NCI-H460 (cell line): ENCODE results near the gene SLC35F3. TPM values are rescaled to one million over a fixed set of nuclear protein-coding genes. Genes with fewer than 3 reads are reported as not detected.
A peak's percentile ranks its signal among the peaks of the same experiment; 100 is the strongest.
"Not testable (repeated sequence)": the region's sequence is repeated elsewhere in the genome, so short reads cannot be mapped to it uniquely, and the experiment has no call there.

Source experiments
- DNase-seq: peaks from one replicate; pipeline ENCODE4 v3.0.0-alpha.2; 2016; ENCODE audit warnings: low read depth; ENCODE audit errors: extremely low read depth
- total RNA-seq: library from RNA; depleted of rRNA; stranded (reverse); fragments of >200 nt; shearing (Covaris generic); gene quantifications from 2 replicates; pipeline ENCODE4 v1.2.3, GENCODE V29; 2014

The SLC35F3 gene
- total RNA-seq, 1 experiment from 2014 or later, result 3.5 TPM

DNA sequence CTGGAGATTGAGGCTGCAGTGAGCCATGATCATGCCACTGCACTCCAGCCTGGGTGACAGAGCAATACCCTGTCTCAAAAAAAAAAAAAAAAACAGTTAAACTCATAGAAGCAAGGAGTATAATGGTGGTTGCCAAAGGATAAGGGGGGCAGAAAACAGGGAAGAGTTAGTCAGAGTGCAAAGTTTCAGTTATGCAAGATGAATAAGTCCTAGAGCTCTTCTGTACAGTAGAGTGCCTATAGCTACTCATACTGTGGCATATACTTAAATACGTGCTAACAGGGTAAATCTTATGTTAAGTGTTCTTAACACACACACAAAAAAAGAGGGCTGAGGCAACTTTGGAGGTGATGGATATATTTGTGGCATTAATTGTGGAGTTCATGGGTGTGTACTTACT lies 393.2 kb downstream of the SLC35F3 start:
- DNase-seq, result no peak

DNA sequence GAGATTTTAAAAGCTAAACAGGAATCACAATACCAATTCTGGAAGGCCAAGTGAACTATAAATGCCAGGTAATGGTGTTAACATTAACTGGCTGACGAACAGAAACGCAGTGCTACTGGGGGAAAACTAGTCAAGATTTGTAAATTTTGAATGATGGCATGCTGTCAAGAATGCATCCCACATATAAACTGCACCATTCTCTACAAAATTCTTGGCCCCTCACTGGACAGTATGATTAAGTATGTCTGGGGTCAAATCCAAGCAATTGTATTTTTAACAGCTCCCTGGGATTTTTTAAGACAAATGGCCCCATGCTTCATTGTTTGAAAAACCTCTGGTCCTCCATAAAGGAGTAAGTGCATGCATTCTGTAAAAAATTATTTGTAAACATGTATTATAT lies 395.6 kb downstream of the SLC35F3 start:
- DNase-seq, result no peak

- DNase-seq, result not testable (repeated sequence)
These were observed 397.2 kb downstream of the SLC35F3 start for GRCh38 chr1:234301663-234302062.

DNA sequence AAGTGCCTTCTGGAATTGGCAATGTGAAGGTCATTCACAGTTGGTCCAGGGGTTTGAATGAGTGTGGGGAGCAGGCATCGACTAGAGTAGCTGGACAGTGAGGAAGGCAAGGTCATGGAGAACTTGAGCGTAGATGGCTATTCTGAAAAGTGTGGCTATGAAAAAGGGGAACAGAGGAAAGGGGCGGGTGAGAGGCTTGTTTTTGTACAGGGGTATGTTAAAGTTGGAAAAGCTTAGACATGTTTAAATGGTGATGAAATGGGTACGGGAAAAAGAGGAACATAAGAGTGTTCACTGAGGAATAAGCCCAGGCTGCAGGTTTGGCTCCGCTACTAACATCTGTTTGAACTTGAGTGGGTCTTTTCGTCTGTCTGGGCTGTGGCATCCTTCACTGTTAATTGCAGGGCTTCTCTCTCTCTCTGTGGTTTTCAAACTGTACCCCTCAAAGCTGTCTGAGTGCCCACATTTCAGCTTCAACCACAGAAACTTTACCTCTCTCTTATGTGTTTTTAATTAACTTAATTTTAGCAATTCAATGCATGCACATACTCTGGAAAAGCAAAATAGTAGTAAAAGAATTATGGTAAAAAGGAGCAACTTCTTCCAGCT lies 398.0 kb downstream of the SLC35F3 start:
- DNase-seq, result no peak

- DNase-seq, result no peak
These were observed 398.8 kb downstream of the SLC35F3 start for GRCh38 chr1:234303231-234303630.

DNA sequence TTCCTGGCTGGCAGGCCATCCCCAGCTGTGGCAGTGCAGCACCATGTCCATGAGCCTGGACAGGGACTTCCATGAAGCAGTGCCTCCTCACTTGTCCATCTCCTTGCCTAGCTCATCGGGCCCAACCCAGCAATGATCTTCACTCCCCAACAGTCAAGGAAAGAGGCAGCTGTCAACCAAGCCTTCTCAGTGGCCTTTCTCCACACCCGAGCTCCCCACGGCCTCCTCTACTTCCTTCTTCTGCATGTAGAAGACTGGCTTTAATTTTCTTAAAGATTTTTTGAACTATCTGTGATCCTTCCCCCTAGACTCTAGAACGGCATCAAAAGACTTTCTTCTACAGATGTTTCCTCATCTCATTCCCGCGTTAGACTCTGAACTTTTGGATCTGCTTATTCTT lies 403.2 kb downstream of the SLC35F3 start:
- no peak for DNase-seq

- DNase-seq, result no peak
These were observed 404.7 kb downstream of the SLC35F3 start for GRCh38 chr1:234309243-234309597.

- DNase-seq, result peak; percentile 90
These were observed 405.4 kb downstream of the SLC35F3 start for GRCh38 chr1:234309598-234310459.

- no peak for DNase-seq
These were observed 406.0 kb downstream of the SLC35F3 start for GRCh38 chr1:234310460-234310817.

GRCh38 chr1:234311414-234311813 lies 406.9 kb downstream of the SLC35F3 start:
- DNase-seq, result no peak

GRCh38 chr1:234313171-234313570 lies 408.7 kb downstream of the SLC35F3 start:
- DNase-seq, result no peak

GRCh38 chr1:234315091-234315541 lies 410.6 kb downstream of the SLC35F3 start:
- DNase-seq, result no peak

DNA sequence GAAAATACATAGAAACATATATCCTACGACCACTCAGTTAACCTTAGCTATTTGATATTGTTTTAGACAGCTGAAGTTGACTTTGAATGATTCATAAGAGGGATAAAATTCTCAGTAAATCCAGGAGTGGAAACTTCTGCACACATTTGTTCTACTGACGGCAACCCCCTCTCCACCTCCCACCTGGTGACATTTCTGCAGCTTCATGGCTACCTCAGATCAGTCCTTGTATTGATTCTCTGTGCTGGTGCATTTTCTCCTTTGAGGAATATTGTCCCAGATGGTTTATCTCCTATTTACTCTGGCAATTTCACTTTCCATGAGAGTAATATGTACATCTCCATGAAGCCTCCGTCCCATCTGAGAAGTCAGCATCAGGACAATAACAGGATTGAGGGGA lies 411.1 kb downstream of the SLC35F3 start:
- DNase-seq, result no peak

DNA sequence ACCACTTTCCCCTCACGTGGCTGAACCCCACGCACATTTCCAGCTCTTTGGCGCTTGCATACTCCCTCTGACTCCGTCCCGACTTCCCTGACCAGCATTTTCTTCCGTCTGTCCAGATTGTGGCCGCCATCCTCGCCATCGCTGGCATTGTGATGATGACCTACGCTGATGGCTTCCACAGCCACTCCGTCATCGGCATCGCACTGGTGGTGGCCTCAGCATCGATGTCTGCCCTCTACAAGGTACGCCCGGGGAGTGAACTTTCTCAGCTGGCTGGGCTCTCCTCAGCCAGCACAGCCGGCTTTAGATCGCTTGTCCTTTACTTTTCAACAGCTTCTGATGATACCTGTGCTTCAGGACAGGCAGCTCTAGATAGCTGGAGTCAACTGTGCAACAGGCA lies 412.0 kb downstream of the SLC35F3 start:
- DNase-seq, result no peak

DNA sequence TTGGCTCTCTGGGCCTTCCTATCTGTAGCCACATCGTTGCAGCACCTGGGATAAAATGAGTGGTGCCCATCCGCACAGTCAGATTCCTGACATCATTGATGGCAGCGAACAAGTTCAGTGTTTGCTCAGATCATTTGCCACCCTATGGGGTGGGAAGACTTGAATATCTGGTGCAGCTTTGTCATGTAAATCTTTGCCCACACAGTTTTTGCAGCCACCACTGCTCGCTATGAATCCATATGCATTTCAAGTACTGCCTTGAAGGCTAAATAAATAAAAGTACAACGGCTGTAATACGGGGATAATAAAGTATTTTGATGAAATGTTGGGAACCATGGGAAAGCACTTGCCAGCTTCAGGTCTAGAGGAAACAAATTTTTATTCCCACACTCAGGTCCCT lies 412.5 kb downstream of the SLC35F3 start:
- DNase-seq, result no peak

GRCh38 chr1:234320069-234320468 lies 415.6 kb downstream of the SLC35F3 start:
- no peak for DNase-seq

DNA sequence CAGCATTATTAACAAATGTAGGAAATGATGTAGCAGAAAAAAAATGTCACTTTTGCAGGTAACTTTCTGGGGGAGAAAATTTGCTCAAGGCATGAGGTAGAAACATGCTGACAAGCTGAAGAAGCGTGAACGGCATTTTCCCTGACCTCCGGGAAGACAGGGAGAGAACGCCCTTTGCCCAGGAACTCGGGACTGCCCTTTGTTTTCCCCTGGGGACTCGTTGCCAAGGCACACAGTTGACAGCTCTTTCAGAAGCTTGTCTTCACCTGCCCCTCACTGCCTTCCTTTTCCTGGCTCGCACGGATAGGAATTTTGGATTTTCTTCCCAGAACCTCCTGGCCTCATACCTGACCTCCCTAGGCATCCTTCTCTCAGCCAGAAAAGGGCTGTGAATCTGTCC lies 416.1 kb downstream of the SLC35F3 start:
- no peak for DNase-seq

- no peak for DNase-seq
These were observed 416.8 kb downstream of the SLC35F3 start for GRCh38 chr1:234321231-234321630.

GRCh38 chr1:234322097-234322496 lies 417.6 kb downstream of the SLC35F3 start:
- no peak for DNase-seq

- DNase-seq, result peak; percentile 73
These were observed 418.5 kb downstream of the SLC35F3 start for GRCh38 chr1:234322979-234323378.

- no peak for DNase-seq
These were observed 420.3 kb downstream of the SLC35F3 start for GRCh38 chr1:234324821-234325220.

- no peak for DNase-seq
These were observed 421.5 kb downstream of the SLC35F3 start for GRCh38 chr1:234325878-234326496.
